NCI-H2196 (cell line): ENCODE data around the gene ADH1A.
"Not testable (repeated sequence)": the region's sequence is repeated elsewhere in the genome, so short reads cannot be mapped to it uniquely, and the experiment has no call there.

Experiments used
- DNase-seq: peaks from one replicate; lab custom pipeline; 2025; ENCODE audit not compliant: unreplicated experiment; lab: John Stamatoyannopoulos, UW

The ADH1A gene

GRCh38 chr4:99282731-99283130 lies 8.1 kb downstream of the ADH1A start:
- DNase-seq = no peak

- no peak for DNase-seq
These were observed 9.5 kb downstream of the ADH1A start for GRCh38 chr4:99281261-99281660.

GRCh38 chr4:99276417-99276816 lies 14.4 kb downstream of the ADH1A start:
- no peak for DNase-seq

- no peak for DNase-seq
These were observed 14.9 kb downstream of the ADH1A start for GRCh38 chr4:99275885-99276284.

GRCh38 chr4:99275050-99275449 lies 15.7 kb downstream of the ADH1A start:
- no peak for DNase-seq

- no peak for DNase-seq
These were observed 17.1 kb downstream of the ADH1A start for GRCh38 chr4:99273704-99274103.

- no peak for DNase-seq
These were observed 25.9 kb downstream of the ADH1A start for GRCh38 chr4:99264927-99265326.

GRCh38 chr4:99252746-99253145 lies 38.0 kb downstream of the ADH1A start:
- no peak for DNase-seq

GRCh38 chr4:99248714-99249113 lies 42.1 kb downstream of the ADH1A start:
- no peak for DNase-seq

GRCh38 chr4:99235955-99236354 lies 54.8 kb downstream of the ADH1A start:
- DNase-seq = no peak

GRCh38 chr4:99234331-99235010 lies 56.3 kb downstream of the ADH1A start:
- no peak for DNase-seq

- not testable (repeated sequence) for DNase-seq
These were observed 57.4 kb downstream of the ADH1A start for GRCh38 chr4:99233397-99233796.

GRCh38 chr4:99228706-99229105 lies 62.1 kb downstream of the ADH1A start:
- not testable (repeated sequence) for DNase-seq

- not testable (repeated sequence) for DNase-seq
These were observed 63.1 kb downstream of the ADH1A start for GRCh38 chr4:99227646-99228045.
